Measurements from ENCODE around the gene CCNY. TPM values are rescaled to one million over a fixed set of nuclear protein-coding genes. Genes with fewer than 3 reads are reported as not detected.

CCNY gene
- total and polyA plus RNA-seq, 2 experiments from 2014 or later: 38.9 to 79.9 TPM

DNA sequence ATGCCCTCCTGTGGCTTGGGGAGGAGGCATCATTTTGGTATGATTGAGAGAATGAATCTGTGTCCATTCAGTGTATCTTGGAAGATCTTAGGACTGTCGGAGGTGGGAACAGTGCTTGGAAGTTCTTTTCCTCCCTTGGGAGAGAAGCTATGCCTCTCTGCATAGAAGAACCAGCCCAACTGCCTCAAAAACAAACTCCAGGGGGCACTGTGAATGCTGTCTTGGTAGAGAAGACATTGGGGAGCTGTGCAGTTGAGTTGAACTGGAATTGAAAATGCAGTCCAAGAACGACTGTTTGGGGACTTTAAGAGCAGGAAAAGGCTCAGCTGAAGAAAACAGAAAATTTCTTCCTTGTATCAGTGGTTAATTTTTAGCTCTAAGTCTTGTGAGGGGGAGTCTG, 263.9 kb downstream of the CCNY start:
- Histone ChIP-seq H3K36me3 (no peaks in the 10 kb centered on the region), H3K9me3 (ENCODE audit: low read depth) (no peaks in the 10 kb centered on the region), H3K4me1 (ENCODE audit: low read depth) (no peaks in the 10 kb centered on the region), H3K27ac (no peak overlapping the region), H3K27me3 (no peaks in the 10 kb centered on the region), H3K4me3 (no peak overlapping the region)
- peak; percentile 40 for TF ChIP-seq CTCF (IDR thresholded peaks at IDR 0.05; ENCODE audit: low read depth, low read length)
- peak in 1 of 2 donors; percentile 20 for DNase-seq (ENCODE audit: low read depth in 1 of 2, low spot score in 1 of 2)

DNA sequence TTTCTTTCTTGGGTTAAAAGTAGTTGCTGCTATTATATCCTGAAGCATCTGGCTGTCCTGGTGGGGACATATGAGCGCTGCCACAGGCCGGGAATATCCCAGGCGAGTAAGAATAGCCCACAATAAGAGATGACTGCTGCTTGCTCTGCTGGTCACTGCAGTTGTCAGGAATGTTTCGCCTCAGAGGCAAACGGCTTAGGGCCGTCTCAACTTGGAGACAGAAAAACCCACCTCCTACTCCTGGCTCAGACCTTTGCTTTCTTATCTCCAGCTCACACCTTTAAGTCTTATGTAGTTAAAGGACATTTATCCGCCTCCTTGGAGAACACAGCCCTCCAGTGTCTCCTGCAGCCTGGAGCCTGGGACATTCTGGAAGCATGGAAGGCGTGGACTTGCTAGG, 268.9 kb downstream of the CCNY start, which contains the start of gene GJD4:
Gene GJD4, plus strand, starts transcription at position 151 of the 400 bp plus-strand sequence. Its CDS starts 227 bp downstream, at position 378.
- Histone ChIP-seq H3K9me3 (ENCODE audit: low read depth) (no peaks in the 10 kb centered on the region), H3K27ac (no peak within 1 kb of the TSS), H3K4me3 (no peak within 1 kb of the TSS), H3K4me1 (ENCODE audit: low read depth) (no peaks in the 10 kb centered on the region), H3K36me3 (no peaks in the 10 kb centered on the region), H3K27me3 (peaks cover 9% of the 10 kb centered on the region)
- no peak for TF ChIP-seq CTCF (IDR thresholded peaks at IDR 0.05; ENCODE audit: low read depth, low read length)
- DNase-seq (ENCODE audit: low read depth in 1 of 2, low spot score in 1 of 2): peak in 1 of 2 donors; percentile 23

DNA sequence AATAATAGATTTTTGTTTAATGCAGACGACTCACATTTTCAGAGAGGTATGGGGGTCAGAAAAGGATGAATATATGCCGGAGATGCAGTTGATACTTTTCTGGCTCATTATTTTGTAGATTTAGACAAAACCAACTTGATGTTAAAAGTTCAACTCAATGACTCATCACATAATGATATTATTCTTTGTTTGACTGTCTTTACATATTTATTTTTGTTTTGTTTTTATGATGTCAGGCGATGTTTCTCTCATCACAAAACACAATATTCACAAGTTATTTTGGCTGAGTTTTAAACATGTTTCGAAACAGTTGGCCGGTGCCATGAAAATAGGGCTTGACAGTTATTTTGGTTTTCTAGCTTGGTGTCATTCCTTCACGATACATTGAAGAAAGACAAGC, 270.1 kb downstream of the CCNY start:
- Histone ChIP-seq H3K9me3 (ENCODE audit: low read depth) (no peaks in the 10 kb centered on the region), H3K4me1 (ENCODE audit: low read depth) (no peaks in the 10 kb centered on the region), H3K27me3 (peaks cover 9% of the 10 kb centered on the region), H3K4me3 (no peak overlapping the region), H3K27ac (no peak overlapping the region), H3K36me3 (no peaks in the 10 kb centered on the region)
- no peak for TF ChIP-seq CTCF (IDR thresholded peaks at IDR 0.05; ENCODE audit: low read depth, low read length)
- peak in 1 of 2 donors; percentile 11 for DNase-seq (ENCODE audit: low read depth in 1 of 2, low spot score in 1 of 2)

DNA sequence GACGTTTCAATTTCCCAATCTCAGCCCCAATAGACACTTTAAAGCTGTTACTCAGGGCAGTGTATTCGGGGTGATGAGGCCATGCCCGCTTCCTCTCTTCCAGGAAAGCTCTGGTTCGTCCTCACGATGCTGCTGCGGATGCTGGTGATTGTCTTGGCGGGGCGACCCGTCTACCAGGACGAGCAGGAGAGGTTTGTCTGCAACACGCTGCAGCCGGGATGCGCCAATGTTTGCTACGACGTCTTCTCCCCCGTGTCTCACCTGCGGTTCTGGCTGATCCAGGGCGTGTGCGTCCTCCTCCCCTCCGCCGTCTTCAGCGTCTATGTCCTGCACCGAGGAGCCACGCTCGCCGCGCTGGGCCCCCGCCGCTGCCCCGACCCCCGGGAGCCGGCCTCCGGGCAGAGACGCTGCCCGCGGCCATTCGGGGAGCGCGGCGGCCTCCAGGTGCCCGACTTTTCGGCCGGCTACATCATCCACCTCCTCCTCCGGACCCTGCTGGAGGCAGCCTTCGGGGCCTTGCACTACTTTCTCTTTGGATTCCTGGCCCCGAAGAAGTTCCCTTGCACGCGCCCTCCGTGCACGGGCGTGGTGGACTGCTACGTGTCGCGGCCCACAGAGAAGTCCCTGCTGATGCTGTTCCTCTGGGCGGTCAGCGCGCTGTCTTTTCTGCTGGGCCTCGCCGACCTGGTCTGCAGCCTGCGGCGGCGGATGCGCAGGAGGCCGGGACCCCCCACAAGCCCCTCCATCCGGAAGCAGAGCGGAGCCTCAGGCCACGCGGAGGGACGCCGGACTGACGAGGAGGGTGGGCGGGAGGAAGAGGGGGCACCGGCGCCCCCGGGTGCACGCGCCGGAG, 271.4 kb downstream of the CCNY start:
- H3K4me3 ChIP-seq: no peak overlapping the region
- no peak for TF ChIP-seq CTCF (IDR thresholded peaks at IDR 0.05; ENCODE audit: low read depth, low read length)
- no peak overlapping the region for H3K27ac ChIP-seq
- H3K4me1 ChIP-seq (ENCODE audit: low read depth): no peaks in the 10 kb centered on the region
- H3K36me3 ChIP-seq: no peaks in the 10 kb centered on the region
- no peaks in the 10 kb centered on the region for H3K9me3 ChIP-seq (ENCODE audit: low read depth)
- peak in 1 of 2 donors; percentile 34 for DNase-seq (ENCODE audit: low read depth in 1 of 2, low spot score in 1 of 2)
- peaks cover 9% of the 10 kb centered on the region for H3K27me3 ChIP-seq

DNA sequence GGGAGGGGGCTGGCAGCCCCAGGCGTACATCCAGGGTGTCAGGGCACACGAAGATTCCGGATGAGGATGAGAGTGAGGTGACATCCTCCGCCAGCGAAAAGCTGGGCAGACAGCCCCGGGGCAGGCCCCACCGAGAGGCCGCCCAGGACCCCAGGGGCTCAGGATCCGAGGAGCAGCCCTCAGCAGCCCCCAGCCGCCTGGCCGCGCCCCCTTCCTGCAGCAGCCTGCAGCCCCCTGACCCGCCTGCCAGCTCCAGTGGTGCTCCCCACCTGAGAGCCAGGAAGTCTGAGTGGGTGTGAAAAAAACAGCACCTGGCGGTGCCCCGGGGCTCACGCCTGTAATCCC, 272.0 kb downstream of the CCNY start:
- Histone ChIP-seq H3K36me3 (no peaks in the 10 kb centered on the region), H3K27me3 (peaks cover 9% of the 10 kb centered on the region), H3K27ac (no peak overlapping the region), H3K4me1 (ENCODE audit: low read depth) (no peaks in the 10 kb centered on the region), H3K9me3 (ENCODE audit: low read depth) (no peaks in the 10 kb centered on the region), H3K4me3 (no peak overlapping the region)
- no peak for DNase-seq (ENCODE audit: low read depth in 1 of 2, low spot score in 1 of 2)
- no peak for TF ChIP-seq CTCF (IDR thresholded peaks at IDR 0.05; ENCODE audit: low read depth, low read length)

All from cardiac muscle cell (in vitro differentiated cells and primary cell).